Liver (tissue), 3 donors: ENCODE data around the gene SPIN1.

Experiments
- HNF4G ChIP-seq: IDR thresholded peaks from 2 replicates; pipeline ENCODE4 v1.6.1; 2016; ENCODE audit warnings: antibody characterized with exemption
- RAD21 ChIP-seq, 2 donors: IDR thresholded peaks; 2 replicates each; pipeline ENCODE4 v1.6.1; 2016; ENCODE audit warnings: antibody characterized with exemption in 2 of 2, mild to moderate bottlenecking in 2 of 2
- TF ChIP-seq, protein P1 (sequence below): fragments of 150-350 bp; IDR thresholded peaks from 2 replicates; pipeline ENCODE4 v1.5.1; 2017; ENCODE audit warnings: improper control_type of control experiment, low read depth, low read length; ENCODE audit not compliant: missing input control
- donor health status: healthy.
- donor health status: healthy.

DNA sequence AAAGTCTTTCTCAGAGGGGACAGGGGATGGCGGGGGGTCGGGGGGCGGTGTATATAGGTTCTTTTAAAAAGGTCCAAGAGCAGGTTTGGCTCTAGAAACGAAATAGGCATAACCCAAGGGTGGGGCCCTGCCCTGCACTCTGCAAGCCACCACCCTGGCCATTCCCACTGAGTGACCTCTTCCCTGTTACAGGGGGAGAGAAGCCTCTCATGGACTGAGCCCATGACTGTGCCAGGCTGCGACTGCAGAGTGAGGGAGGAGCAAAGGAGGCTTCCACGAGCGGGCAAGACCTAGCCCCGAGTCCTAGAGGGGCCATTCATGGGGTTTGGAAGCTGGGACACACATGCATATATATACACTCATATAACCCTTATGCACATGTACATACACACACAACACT lies 136.7 kb downstream of the SPIN1 start:
- TF ChIP-seq RAD21 (IDR thresholded peaks at IDR 0.05) (no peak), HNF4G (no peak)
- TF ChIP-seq, protein P1, sequence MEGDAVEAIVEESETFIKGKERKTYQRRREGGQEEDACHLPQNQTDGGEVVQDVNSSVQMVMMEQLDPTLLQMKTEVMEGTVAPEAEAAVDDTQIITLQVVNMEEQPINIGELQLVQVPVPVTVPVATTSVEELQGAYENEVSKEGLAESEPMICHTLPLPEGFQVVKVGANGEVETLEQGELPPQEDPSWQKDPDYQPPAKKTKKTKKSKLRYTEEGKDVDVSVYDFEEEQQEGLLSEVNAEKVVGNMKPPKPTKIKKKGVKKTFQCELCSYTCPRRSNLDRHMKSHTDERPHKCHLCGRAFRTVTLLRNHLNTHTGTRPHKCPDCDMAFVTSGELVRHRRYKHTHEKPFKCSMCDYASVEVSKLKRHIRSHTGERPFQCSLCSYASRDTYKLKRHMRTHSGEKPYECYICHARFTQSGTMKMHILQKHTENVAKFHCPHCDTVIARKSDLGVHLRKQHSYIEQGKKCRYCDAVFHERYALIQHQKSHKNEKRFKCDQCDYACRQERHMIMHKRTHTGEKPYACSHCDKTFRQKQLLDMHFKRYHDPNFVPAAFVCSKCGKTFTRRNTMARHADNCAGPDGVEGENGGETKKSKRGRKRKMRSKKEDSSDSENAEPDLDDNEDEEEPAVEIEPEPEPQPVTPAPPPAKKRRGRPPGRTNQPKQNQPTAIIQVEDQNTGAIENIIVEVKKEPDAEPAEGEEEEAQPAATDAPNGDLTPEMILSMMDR = no peak
